Testis (tissue), 3 donors: ENCODE measurements around the gene NLRP4. TPM values are rescaled to one million over a fixed set of nuclear protein-coding genes. Genes with fewer than 3 reads are reported as not detected.
"Not testable (repeated sequence)": the region's sequence is repeated elsewhere in the genome, so short reads cannot be mapped to it uniquely, and the experiment has no call there.

Source experiments
- DNase-seq: peaks from one replicate; pipeline ENCODE4 v3.0.0-alpha.2; 2019
- H3K27ac ChIP-seq, 2 donors: fragments of 200-600 bp; sonication (generic); one replicate each; pipeline ENCODE4 v1.5.1; 2019
- H3K27me3 ChIP-seq: fragments of 200-600 bp; sonication (generic); one replicate; pipeline ENCODE4 v1.5.1; 2019
- H3K36me3 ChIP-seq: fragments of 200-600 bp; sonication (generic); one replicate; pipeline ENCODE4 v1.5.1; 2017; ENCODE audit warnings: low read depth; ENCODE audit errors: missing control alignments
- H3K4me1 ChIP-seq: fragments of 200-600 bp; sonication (generic); one replicate; pipeline ENCODE4 v1.5.1; 2019
- H3K4me3 ChIP-seq, 2 donors: fragments of 200-600 bp; sonication (generic); one replicate each; pipeline ENCODE4 v1.5.1; 2017 to 2019
- H3K9me3 ChIP-seq: fragments of 200-600 bp; sonication (generic); one replicate; pipeline ENCODE4 v1.5.1; 2017
- CTCF ChIP-seq, 3 experiments: fragments of 450-650 bp in 2 of 3; fragments of 200-600 bp in 1 of 3; sonication (generic) in 1 of 3; IDR thresholded peaks; one replicate each; pipeline ENCODE4 v1.5.1; 2016 to 2019; ENCODE audit warnings: antibody characterized with exemption in 3 of 3, mild to moderate bottlenecking in 2 of 3, moderate library complexity in 1 of 3
- POLR2A ChIP-seq: fragments of 450-650 bp; IDR thresholded peaks from one replicate; pipeline ENCODE4 v1.6.1; 2017; ENCODE audit warnings: antibody characterized with exemption, mild to moderate bottlenecking, moderate library complexity
- WGBS, 2 donors: methylation state at CpG; one replicate each; pipeline ENCODE4 v1.1.5; 2018; 5-methylcytosine and 5-hydroxymethylcytosine counted together
- intact Hi-C: fragments of 100-400 bp; cut with DNase I; formaldehyde crosslinking; loops from one replicate; pipeline ENCODE4 v1.15.1; 2023; ENCODE audit warnings: low total_unique reads
- polyA plus RNA-seq: library from polyadenylated mRNA; stranded (reverse); fragments of 350-450 nt; fragmentation: Illumina TruSeq; extraction: RNeasy Lipid Tissue Mini Kit (QIAGEN cat#74804); gene quantifications from one replicate; pipeline ENCODE4 v1.2.3, GENCODE V29; 2014; ENCODE audit warnings: low read depth, low replicate concordance; ENCODE audit not compliant: insufficient read depth
- total RNA-seq, 2 donors: library from RNA; depleted of rRNA; stranded (reverse); fragments of >200 nt; gene quantifications; one replicate each; pipeline ENCODE4 v1.2.3, GENCODE V29; 2016

Gene NLRP4
- total and polyA plus RNA-seq, 3 donors from 2014 or later: 15.4 to 18.2 (median 17.2) TPM

GRCh38 chr19:55909801-55910200, 73.5 kb downstream of the NLRP4 start:
- H3K36me3 ChIP-seq: no peaks in the 10 kb centered on the region
- TF ChIP-seq POLR2A: no peak
- no peak for TF ChIP-seq CTCF (IDR thresholded peaks at IDR 0.05)
- H3K27me3 ChIP-seq: no peaks in the 10 kb centered on the region
- 53 to 54% methylated on average over 2 of the region's 2 CpGs for WGBS, 2 donors
- intact Hi-C loops: no loop called here
- no peak overlapping the region for H3K27ac ChIP-seq
- no peaks in the 10 kb centered on the region for H3K4me1 ChIP-seq
- H3K4me3 ChIP-seq: no peak overlapping the region
- DNase-seq: no peak
- no peaks in the 10 kb centered on the region for H3K9me3 ChIP-seq

- H3K4me1 ChIP-seq: no peaks in the 10 kb centered on the region
- no peak overlapping the region for H3K4me3 ChIP-seq
- intact Hi-C loops: no loop called here
- H3K9me3 ChIP-seq: no peaks in the 10 kb centered on the region
- H3K27ac ChIP-seq: no peak overlapping the region
- TF ChIP-seq POLR2A (no peak), CTCF (IDR thresholded peaks at IDR 0.05) (no peak)
- H3K36me3 ChIP-seq: no peaks in the 10 kb centered on the region
- DNase-seq: no peak
- WGBS, 2 donors: 84 to 89% methylated on average over 7 of the region's 7 CpGs
- H3K27me3 ChIP-seq: no peaks in the 10 kb centered on the region
Measured at GRCh38 chr19:55912916-55913315, 76.6 kb downstream of the NLRP4 start.

- WGBS, 2 donors: 56 to 58% methylated on average over 9 of the region's 9 CpGs
- TF ChIP-seq POLR2A: no peak
- TF ChIP-seq CTCF (IDR thresholded peaks at IDR 0.05): no peak
- H3K36me3 ChIP-seq: no peaks in the 10 kb centered on the region
- H3K27ac ChIP-seq: no peak overlapping the region
- no peaks in the 10 kb centered on the region for H3K9me3 ChIP-seq
- no peaks in the 10 kb centered on the region for H3K4me1 ChIP-seq
- intact Hi-C loops: no loop called here
- H3K4me3 ChIP-seq: no peak overlapping the region
- no peaks in the 10 kb centered on the region for H3K27me3 ChIP-seq
- no peak for DNase-seq
Measured at GRCh38 chr19:55913643-55914268, 77.4 kb downstream of the NLRP4 start.

- Histone ChIP-seq H3K9me3 (no peaks in the 10 kb centered on the region), H3K36me3 (no peaks in the 10 kb centered on the region), H3K27ac (no peak overlapping the region), H3K4me3 (no peak overlapping the region), H3K4me1 (no peaks in the 10 kb centered on the region), H3K27me3 (no peaks in the 10 kb centered on the region)
- no peak for TF ChIP-seq CTCF (IDR thresholded peaks at IDR 0.05)
- TF ChIP-seq POLR2A: no peak
- WGBS, 2 donors: 57 to 78% methylated on average over 5 of the region's 5 CpGs
- DNase-seq: no peak
- intact Hi-C loops: no loop called here
Measured at GRCh38 chr19:55923556-55923955, 87.2 kb downstream of the NLRP4 start.

- 86 to 88% methylated on average over 8 of the region's 8 CpGs for WGBS, 2 donors
- TF ChIP-seq CTCF (IDR thresholded peaks at IDR 0.05) (no peak), POLR2A (no peak)
- Histone ChIP-seq H3K4me1 (no peaks in the 10 kb centered on the region), H3K27ac (no peak overlapping the region), H3K4me3 (no peak overlapping the region), H3K27me3 (no peaks in the 10 kb centered on the region), H3K36me3 (no peaks in the 10 kb centered on the region), H3K9me3 (no peaks in the 10 kb centered on the region)
- no peak for DNase-seq
- intact Hi-C loops: no loop called here
Measured at GRCh38 chr19:55927991-55928390, 91.7 kb downstream of the NLRP4 start.

GRCh38 chr19:55929258-55929657, 92.9 kb downstream of the NLRP4 start:
- intact Hi-C loops: not testable (repeated sequence)
- WGBS, 2 donors: 76 to 86% methylated on average over 5 of the region's 5 CpGs

More at GRCh38 chr19:55929258-55929657, 92.9 kb downstream of the NLRP4 start:
- not testable (repeated sequence) for H3K9me3 ChIP-seq, H3K27ac ChIP-seq, H3K36me3 ChIP-seq, H3K4me3 ChIP-seq, H3K4me1 ChIP-seq, DNase-seq, H3K27me3 ChIP-seq
